GM18508 (cell line): ENCODE data around the gene CHMP6.

Experiments
- ATAC-seq: cut with Tn5 transposase; IDR thresholded peaks from one replicate; pipeline ENCODE4 v1.9.1; 2021; ENCODE audit warnings: moderate number of reproducible peaks; ENCODE audit not compliant: insufficient read depth, unreplicated experiment

CHMP6 gene

GRCh38 chr17:80990921-80991644 lies 558 bp upstream of the CHMP6 start:
- ATAC-seq, result no peak

- no peak for ATAC-seq
Measured at GRCh38 chr17:80992077-80992947, 671 bp downstream of the CHMP6 start.

- ATAC-seq, result no peak
Measured at GRCh38 chr17:80992948-80993624, 1.4 kb downstream of the CHMP6 start.

- no peak for ATAC-seq
Measured at GRCh38 chr17:80995131-80995530, 3.5 kb downstream of the CHMP6 start.

GRCh38 chr17:80996422-80997305 lies 5.0 kb downstream of the CHMP6 start:
- no peak for ATAC-seq

- ATAC-seq, result no peak
Measured at GRCh38 chr17:80997424-80998117, 5.9 kb downstream of the CHMP6 start.

GRCh38 chr17:80998118-80998747 lies 6.6 kb downstream of the CHMP6 start:
- ATAC-seq, result no peak

DNA sequence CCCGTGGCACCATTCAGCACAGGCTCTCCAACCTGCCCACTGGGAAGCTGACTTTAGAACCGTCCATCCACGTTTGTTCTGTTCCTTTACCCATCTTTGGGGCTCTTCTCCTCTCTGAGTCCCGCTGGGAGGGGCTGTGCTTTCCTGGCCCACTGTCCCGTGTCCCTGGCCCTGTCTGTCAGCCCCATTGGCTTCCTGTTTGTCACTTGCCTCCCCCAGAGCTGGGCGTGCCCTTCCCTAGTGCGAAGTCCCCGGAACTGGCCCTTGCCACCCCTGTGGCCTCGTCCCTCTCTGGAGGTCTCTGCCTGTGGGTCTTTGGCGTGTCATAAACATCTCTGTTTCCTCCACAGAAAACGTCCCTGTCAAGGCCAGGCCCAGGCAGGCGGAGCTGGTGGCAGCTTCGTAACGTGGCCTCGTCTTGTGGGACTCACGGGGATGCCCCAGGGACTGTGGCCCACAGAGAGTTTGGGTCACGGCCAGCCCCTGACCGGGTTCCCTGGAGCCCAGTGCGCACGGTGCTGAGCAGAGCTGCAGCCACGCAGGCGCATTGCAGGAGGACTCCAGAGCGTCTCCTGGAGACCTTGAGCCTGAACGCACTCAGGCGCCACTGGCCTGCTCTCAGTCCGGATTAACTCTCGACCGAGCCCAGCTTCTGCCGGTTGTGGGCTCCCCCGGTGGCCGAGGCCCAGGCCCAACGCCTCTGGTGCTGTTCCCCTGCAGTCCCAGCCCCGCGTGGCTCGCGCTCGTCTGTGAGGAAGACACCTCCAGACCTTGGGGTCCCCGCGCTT lies 7.3 kb downstream of the CHMP6 start:
- no peak for ATAC-seq

DNA sequence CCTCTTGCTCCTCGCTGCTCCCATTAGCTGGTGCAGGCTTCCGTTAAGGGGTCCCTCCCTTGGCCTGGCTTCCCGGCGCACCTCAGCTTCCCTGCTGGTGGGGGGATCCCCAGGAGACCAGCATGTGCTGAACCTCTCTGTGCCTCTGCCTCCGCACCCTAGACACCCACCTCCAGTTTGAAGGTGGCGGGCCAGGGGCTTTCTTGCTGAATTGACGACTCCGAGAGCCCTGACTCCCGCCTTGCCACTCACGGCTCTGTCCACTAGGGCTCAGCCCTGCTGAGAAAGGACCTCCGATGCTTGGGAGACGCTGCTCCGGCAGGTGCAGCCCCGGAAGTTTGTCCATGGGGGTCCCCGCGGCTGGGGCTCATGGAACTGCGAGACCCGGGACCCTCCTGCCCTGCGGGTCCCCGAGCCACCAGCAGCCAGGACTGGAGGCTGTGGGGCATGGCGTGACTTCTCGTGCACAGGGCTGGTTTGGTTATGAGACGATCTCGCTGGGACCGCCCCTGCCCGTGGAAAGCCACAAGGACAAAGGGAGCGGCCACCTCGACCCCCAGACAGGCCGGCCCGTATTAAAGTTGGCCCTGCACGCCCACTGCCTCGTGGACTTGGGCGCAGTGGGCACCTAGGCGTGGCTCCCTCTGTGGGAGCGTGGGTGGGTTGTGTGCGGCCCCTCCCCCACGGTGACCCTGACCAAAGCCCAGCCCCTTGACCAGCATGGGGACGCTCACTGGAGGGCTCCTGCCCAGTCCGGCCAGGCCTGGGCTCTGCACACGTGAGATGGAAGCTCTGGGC lies 8.1 kb downstream of the CHMP6 start:
- ATAC-seq, result no peak

GRCh38 chr17:81000334-81000630 lies 8.6 kb downstream of the CHMP6 start:
- ATAC-seq, result no peak

DNA sequence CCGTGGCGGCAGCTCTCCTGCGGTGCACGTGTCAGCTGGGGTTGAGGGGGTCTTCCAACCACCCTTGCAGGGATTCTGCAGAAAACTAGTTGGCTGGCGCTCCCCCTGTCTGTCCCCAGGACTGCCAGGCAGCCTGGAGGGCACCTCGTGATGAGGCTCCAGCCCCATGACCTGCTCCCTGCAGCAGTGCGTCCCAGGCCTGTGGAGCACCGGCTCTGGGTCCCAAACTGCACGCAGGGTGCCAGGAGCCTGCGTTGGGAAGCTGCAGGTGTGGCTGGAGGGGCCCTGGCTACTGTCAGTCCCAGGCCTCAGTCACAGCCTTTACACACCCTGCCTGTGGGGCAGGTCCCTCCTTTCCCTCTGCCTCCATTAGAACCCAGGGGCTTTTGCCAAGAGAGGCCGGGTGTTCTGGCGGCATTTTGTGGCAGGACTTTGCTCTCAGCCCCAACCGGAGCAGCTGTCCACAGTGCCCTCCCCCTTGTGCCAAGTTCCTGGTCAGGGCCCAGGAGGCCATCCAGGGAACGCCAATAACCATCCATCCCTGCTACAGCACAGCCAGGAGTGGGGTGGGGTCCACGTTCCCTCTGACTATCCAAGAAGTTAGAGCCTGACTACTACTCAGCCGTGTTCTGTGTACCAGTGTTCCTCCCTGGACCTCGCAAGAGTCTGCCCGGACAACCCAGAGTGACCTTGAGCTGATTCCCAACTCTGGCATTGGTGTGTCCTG lies 9.2 kb downstream of the CHMP6 start:
- no peak for ATAC-seq

DNA sequence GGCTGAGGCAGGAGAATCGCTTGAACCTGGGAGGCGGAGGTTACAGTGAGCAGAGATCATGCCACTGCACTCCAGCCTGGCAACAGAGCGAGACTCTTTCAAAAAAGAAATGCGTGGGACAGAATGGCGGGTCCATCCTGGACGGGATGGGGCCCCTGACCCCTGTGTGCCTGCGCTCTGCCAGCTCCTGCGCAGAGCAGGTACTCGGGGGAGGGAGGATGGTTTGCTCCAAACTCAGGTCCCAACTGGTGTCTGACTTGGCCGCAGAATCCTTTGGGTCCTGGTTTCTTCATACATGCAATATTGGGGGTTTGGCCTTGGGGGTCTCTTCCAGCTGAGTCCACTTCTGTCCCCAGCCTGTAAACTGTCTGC lies 10.4 kb downstream of the CHMP6 start:
- no peak for ATAC-seq

- ATAC-seq, result no peak
Measured at GRCh38 chr17:81002409-81003361, 11.0 kb downstream of the CHMP6 start.

- no peak for ATAC-seq
Measured at GRCh38 chr17:81003711-81004475, 12.3 kb downstream of the CHMP6 start.

DNA sequence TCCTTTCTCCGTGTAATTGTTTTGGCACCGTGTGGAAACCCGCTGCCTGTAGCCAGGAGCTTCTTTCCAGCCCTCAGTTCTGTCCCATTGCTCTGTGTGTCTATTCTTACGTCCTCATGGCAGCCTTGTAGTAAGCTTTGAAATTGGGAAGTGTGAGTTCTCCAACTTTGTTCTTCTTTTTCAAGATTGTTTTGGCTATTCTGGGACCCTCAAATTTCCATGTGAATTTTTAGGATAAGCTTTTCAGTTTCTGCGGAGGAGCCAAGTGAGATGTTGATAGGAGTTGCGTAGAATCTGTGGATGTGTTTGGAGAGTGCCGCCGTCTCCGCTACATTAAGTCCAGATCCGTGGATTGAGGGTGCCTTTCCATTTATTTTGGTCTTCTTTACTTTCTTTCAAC lies 15.2 kb downstream of the CHMP6 start:
- ATAC-seq, result no peak
